Stimulated activated CD8-positive, alpha-beta memory T cell treated with anti-CD3 and anti-CD28 coated beads, Interleukin-15, amount 100 ng/mL, for 48 hours (primary cell): ENCODE results near the gene LRRFIP2.
A peak's percentile ranks its signal among the peaks of the same experiment; 100 is the strongest.
"Not testable (repeated sequence)": the region's sequence is repeated elsewhere in the genome, so short reads cannot be mapped to it uniquely, and the experiment has no call there.

Experiments
- DNase-seq, 2 donors: peaks; one replicate each; pipeline ENCODE4 v3.0.0-alpha.2; 2020; ENCODE audit warnings: low read depth in 2 of 2

Gene LRRFIP2

DNA sequence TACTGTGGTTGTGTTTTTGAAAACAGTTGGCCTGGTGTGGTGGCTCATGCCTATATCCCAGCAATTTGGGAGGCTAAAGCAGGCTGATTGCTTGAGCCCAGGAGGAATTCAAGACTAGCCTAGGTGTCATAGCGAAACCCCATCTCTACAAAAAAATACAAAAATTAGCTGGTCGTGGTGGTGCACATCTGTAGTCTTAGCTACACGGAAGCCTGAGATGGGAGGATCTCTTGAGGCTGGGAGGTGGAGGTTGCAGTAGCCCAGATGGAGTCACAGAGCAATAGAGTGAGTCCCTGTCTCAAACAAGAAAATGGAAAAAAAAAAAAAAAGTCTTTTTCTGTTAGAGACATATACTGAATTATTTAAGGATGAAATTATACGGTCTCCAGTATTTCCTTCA lies 14.7 kb upstream of the LRRFIP2 start:
- no peak for DNase-seq

DNA sequence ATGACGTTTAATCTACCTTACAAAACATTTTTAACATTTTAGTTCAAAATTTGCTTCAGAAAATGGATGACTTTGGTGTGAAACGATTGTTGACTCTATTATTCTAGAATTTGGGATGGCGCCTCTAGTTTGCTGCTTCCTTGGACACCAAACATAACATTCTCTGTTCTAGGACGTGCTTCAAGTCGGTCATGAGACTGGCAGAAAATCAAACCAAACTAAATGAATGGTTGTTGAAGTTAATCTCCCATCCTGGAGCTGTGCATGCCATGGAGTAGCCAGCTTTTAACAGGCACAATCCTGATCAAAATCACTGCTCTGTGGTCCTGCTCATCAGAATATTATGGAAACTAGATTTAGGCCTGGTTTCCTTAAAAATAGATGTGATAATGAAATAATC lies 9.6 kb upstream of the LRRFIP2 start:
- DNase-seq = no peak

DNA sequence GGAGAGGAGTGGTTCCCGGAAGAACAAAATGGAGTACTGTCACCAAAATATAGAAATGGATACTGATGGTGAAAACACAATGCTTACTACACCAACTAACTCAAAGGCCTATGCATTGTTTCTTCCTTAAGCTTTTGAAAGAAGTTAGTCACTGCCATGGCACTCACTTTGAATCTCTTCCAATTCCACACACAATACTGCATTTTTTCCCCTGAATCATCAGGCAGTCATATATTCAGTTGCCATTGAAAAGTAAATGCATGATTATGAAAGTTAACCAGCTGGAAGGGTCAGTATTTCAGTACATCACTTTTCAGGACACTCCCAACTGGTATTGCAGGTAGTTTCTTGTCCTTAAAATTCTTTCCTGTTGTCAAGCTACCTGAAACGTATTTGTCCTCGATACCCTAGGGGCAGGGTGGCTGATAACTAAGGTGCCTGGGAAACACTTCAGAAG lies 9.0 kb upstream of the LRRFIP2 start:
- no peak for DNase-seq

DNA sequence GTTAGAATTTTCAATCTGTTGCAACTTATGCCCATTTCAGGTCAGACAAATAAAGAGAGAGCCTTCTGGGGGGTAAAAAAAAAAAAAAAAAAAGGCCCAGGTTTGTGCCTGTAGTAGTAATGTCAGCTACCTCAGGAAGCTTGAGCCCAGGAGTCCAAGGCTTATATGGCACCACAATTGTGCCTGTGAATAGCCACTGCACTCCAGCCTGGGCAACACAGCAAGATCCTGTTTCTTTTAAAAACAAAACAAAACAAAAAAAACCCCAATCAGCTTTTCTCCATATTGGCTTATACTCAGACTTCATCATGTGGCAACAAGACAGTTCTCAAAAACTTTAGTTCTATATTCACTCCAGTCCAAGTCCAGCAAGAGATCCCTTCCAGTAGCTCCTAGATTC lies 8.4 kb upstream of the LRRFIP2 start:
- DNase-seq = no peak

DNA sequence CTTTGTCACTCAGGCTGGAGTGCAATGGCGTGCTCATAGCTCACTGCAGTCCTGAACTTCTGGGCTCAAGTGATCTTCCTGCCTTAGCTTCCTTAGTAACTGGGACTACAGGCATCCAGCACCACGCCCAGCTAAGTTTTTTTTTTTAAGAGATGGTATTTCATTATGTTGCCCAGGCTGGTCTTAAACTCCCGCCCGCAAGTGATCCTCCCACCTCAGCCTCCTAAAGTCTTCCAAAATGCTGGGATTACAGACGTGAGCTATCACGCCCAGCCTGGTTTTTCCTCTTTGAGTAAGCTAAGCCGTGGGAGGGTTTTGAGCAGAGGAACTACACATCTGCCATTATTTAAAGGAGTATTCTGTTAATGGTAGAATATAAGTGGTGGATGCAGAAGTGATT lies 7.4 kb upstream of the LRRFIP2 start:
- DNase-seq = no peak

DNA sequence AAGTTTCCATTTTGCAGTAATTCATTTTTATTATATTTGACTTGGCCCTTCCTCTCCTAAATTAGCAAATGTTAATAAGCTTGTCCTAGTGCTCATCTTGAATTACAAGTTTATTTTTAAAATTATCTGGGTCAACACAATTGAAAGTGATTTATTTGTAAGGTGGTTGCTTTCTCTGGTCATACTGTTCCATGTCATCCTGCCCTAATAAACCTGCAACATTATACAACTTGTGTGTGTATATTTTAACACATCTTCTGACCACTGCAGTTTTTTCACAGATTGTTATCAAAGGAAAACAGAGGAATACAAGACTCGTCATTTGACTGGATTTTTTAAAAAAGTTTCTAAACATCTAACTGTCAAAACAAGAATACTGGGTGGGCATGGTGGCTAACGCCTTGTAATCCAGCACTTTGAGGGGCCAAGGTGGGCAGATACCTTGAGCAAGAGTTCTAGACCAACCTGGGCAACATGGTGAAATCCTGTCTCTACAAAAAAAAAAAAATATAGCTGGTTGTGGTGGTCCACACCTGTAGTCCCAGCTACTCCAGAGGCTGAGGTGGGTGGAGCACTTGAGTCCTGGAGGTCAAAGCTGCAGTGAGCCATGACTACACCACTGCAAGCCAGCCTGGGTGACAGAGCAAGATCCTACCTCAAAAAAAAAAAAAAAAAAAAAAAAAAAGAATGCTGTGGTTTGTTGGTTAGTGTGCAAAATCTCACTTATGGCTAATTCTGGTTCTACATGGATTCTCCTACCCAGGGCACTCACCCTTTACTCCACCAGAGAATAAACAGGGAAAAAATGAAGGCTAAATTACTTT lies 5.0 kb upstream of the LRRFIP2 start:
- DNase-seq = peak in 1 of 2 donors; percentile 23

DNA sequence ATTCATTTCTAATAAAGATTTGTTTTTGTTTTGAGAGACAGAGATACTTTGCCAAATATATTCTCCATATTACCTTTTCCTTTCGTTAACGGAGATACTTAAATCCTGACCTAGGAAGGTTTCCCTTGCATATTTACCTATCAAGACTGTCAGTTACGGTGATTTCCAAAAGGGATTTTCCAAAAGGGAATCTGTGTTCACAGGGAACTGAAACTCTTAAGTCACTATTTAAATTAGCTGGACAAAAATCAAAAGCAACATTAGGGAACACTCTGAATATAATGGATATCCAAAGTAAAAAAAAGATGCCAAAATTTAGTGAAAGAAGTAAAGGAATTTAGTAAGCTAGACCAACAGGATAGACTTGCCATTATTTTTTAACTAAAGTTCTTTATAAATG lies 576 bp downstream of the LRRFIP2 start:
- DNase-seq = no peak

DNA sequence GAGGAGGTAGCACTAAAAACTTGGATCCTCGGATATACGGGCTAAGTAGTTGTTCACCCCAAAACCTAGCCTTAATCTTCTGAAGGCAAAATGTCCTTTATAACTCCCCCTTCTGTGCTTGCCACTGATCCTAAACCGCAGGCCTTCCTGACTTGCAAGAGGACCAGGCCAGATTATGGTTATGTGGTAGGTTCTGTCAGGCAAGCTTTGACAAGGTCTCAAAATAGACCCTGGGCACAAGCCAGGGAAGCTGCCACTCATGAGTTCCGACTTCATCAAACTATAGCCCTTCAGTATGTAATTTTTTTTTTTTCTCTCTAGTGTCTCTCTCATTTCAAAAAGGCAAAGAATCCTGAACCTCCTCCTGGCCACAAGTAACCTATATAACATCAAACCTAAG lies 3.2 kb downstream of the LRRFIP2 start:
- no peak for DNase-seq

DNA sequence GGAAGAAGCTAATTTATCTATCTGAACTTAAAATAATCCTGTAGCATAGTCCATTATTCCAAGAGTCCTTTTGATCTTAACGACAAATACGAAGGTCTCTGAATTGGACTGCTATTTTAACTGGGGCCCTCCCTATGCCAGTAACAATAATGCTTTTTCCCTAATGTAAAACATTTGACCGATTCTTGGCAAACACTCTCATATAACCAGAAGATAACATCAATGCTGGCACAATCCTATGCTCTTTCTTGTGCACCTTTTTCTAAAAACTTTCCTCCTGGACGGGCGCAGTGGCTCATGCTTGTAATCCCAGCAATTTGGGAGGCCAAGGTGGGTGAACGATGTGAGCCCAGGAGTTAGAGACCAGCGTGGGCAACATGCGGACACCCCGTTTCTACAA lies 3.9 kb downstream of the LRRFIP2 start:
- DNase-seq = no peak

DNA sequence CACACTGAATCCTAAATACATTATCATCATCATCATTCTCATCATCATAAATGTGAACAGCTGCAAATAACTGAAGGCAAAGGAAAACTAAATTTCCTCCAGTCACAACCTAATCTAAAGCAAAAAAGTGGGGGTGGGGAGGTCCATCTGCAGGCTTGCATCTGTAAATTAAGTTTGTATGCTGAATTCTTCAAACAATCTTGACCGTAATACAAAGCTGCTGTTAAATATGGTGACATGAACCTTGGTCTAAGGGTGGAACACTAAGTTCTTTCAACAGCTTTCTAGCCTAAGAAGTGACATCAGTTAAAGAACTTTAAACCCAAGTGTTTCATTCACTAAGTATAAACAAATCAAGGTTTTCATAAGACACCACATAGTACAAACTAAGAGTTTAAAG lies 4.3 kb downstream of the LRRFIP2 start:
- DNase-seq = no peak

DNA sequence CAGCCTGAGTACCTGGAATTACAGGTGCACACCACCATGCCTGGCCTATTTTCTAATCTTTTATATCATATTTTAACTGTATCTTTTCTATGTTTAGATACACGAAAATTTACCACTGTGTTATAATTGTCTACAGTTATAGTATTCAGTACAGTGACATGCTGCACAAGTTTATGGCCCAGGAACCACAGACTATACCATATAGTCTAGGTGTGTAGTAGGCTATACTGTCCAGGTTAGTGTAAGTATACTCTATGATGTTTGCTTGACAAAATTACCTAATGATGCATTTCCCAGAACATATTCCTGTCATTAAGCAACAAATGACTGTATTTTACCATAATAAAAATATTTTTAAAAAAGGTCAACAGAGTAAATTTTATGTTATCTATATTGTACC lies 5.5 kb downstream of the LRRFIP2 start:
- DNase-seq = no peak

DNA sequence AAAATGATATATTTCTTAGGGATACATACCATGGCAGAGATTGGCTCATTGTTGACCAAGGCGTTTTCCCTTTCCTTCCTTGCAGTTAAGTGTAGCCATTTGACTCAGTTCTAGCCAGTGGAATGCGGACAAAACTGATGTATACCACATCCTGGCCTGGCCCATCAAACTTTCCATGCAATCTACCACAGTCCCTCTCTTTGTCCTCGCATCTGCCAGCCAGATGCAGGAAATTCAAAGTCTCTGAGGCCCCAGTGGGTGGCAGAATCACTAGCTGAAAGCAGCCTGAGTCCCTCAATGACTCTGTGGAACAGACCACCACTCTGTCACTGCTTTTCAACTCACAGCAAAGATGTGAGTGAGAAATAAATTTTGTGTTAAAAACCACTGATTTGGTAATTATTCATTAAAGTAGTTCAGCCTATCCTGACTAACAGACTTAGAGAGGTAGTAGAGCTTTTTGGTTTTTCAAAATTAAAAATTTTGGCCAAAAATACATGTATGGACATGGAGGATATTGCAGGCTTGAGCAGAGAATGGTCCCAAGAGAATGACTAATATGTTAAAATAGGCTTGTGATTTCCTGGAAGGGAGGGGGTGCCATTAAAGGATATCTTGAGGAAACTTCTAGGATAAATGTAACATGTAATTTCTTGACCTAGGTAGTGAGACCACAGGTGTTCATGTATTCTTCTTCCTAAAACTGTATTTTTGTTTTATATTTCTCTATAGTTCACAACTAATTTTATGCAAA lies 10.9 kb downstream of the LRRFIP2 start:
- DNase-seq = peak; percentile 36 to 38

DNA sequence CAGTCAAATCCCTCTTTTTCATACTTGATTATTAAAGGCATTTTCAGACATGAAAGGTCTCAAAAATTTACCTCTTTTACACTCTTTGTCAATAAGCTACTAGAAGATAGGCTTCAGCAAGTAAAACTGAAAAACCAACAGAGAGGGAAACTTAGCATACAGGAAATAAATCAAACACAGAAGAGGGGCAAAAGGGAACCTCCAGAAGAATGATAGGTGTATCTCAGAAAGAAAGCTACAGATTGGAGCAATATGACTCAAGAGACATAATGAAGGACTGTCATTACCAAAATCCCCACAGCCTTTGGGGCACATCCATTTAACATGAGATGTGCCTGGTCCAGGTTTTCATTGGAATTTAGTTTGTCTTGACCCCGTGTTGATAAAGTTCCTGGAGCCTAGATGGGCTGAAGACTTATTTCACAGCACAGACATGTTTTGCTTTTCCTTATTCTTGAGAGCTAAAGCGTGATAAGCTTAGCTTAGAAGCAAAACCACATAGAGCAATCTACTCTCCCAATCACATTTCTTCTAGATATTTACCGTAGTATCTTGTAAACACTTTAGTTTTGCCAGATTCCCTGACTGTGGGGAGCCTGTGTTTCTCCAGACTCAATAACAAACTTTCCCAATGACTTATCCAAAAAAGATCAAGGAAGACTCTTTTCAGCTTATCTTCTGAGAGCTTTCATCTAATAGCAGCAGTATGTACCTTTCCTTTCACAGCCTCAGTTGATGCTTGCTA lies 11.7 kb downstream of the LRRFIP2 start:
- DNase-seq = no peak

DNA sequence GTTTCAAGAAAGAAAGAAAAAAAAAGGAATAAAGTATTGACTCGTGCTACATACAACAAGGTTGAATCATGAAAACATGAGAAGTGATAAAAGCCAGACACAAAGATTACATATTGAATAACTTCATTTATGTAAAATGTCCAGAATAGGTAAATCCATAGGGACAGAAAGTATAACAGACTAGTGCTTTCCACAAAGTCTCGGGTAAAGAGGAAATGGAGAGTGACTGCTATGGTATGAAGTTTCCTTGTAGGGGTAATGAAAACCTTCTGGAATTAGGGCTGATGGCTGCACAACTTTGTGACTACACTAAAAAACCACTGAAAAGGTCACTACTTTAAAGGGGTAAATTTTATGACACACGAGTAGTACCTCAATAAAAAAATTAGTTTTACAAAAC lies 13.0 kb downstream of the LRRFIP2 start:
- DNase-seq = no peak

DNA sequence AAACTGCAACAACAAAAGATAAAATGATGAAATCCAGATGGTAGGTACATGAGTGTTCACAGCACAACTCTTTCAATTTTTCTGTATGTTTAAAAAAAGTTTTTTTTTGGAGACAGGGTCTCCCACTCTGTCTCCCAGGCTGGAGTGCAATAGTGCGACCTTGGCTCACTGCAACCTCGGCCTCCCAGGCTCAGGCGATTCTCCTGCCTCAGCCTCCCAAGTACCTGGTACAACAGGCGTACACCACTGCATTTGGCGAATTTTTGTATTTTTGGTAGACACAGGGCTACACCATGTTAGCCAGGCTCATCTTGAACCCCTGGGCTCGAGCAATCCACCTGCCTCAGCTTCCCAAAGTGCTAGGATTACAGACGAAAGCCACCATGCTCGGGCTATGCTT lies 18.6 kb downstream of the LRRFIP2 start:
- no peak for DNase-seq

DNA sequence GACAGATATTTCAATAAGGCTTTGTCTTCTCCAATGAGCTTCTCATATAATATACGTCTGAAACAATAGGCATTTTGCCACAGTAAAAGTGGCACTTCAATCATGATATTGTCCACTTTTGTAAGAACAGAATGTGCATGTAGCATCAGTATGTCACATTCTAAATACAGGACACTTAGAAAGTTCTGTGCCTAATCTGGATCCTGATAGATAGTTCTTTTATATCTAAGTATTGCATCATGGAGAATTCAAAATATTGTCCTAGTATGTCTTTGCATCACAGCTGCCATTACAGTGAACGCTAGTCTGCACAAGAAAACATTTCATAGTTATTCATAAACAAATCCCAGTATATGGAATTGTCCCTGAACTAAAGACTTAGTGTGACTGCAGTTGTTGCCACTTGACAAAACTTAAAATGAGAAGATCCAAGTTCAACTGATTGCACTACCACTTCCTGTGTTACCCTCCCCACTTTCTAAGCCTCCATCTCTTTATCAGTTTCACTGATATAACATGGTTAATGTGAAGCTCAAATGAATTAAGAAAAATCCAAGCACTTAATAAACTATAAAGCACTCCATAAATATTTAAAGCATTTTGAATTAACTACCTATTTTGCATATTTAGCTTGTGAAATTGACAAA lies 19.6 kb downstream of the LRRFIP2 start:
- no peak for DNase-seq

DNA sequence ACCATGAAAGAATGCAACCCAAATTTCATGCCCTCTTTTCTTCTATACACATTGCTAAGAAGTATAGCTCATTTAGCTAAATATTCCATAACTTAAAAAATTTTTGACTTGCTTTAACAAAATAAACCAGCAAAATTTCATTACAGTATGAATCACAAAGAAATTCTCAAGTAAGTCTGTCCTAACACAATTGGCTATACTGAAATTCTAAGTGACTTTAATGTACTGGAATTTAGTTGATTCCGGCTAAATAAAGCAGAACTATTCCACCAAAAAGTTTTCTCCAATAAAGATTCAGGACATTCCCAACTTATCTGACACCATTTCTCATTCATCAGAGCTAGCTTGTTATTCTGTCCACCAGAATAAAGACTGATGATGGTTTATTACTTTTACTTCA lies 23.8 kb downstream of the LRRFIP2 start:
- DNase-seq = no peak

DNA sequence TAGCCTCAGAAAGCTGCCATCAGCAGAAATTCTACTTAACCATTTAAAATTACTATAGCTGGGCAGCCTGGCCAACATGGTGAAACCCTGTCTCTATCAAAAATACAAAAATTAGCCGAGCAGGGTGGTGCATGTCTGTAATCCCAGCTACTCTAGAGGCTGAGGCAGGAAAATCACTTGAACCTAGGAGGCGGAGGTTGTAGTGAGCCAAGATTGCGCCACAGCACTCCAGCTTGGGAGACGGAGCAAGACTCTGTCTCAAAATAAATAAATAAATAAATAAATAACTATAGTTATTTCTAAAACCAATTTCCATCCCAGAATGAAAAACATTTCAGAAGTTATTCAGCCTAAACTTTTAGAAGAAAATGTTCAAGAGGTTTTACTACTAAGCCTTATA lies 25.1 kb downstream of the LRRFIP2 start:
- DNase-seq = no peak

DNA sequence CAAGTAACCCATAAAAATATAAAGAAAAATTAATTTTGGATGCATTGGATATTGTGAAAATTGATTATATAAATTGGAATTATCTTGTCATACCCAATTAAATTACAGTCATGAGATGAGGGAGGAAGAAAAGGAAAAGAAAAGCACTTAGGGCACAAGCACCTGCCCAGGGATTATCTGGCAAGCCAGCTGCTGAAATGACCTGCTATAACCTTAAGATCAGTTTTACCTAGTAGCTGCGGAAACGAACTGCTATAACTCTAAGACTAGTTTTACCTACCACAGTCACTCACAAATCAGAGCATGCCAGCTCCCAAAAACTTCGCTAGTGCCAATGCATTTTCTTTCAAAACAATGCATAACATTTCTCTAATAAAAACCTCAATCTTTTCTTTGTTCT lies 26.2 kb downstream of the LRRFIP2 start:
- no peak for DNase-seq

DNA sequence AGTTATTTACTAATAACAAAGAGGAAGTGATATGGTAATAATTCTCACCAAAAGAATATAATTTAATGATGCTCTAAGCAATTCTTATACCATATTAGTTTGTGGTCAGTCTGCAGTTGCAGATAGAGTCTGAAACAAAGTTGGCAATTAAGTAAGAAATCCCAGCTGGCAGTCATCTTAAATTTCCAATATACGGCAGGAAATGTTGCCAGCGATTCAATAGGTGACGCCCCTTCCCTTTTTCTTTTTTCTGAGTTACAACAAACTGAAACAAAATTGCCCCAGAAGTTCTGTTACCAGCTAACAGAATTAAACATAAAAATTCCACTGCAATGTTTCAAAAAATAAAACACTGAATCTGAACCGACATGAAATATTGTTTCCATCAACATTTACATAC lies 26.7 kb downstream of the LRRFIP2 start:
- no peak for DNase-seq

DNA sequence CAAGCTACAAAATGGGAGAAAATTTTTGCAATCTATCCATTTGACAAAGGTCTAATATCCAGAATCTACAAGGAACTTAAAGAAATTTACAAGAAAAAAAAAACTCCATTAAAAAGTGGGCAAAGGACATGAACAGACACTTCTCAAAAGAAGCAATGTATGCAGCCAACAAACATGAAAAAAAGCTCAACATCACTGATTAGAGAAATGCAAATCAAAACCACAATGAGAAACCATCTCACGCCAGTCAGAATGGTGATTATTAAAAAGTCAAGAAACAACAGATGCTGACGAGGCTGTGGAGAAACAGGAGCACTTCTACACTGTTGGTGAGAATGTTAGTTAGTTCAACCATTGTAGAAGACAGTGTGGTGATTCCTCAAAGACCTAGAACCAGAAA lies 27.5 kb downstream of the LRRFIP2 start:
- not testable (repeated sequence) for DNase-seq

DNA sequence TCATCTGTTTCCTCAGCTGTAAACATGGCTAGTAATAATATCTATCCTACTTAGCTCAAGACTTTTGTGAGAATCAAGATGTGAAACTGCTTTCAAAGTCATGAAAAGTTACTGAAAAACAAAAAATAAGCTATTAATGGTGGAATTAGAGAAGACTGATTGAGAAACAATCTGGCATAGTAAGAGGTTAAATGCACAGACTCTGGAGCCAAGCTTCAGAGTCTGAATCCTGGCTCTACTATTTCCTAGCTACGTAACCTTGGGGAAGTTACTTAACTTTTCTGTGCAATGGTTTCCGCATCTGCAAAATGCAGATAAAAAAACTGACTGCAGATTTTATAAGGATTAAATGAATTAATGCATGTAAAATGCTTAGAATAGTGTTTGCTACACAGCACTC lies 28.8 kb downstream of the LRRFIP2 start:
- no peak for DNase-seq
